Measurements from ENCODE around the gene WDR91. TPM values are rescaled to one million over a fixed set of nuclear protein-coding genes. Genes with fewer than 3 reads are reported as not detected.

Gene WDR91
- total RNA-seq, 1 donor from 2014 or later: 5.4 TPM

GRCh38 chr7:135231686-135232085, 20.4 kb upstream of the WDR91 start:
- Histone ChIP-seq H3K4me3 (no peak overlapping the region), H3K27ac (no peak overlapping the region), H3F3A (ENCODE audit: low read depth) (no peaks in the 10 kb centered on the region), H3K9ac (no peak overlapping the region), H3K4me2 (no peak overlapping the region), H3K36me3 (no peaks in the 10 kb centered on the region), H2AFZ (replicated peaks) (no peak overlapping the region), H3K27me3 (no peaks in the 10 kb centered on the region), H3K79me2 (ENCODE audit: low read depth) (no peaks in the 10 kb centered on the region), H4K20me1 (ENCODE audit: low read depth) (no peaks in the 10 kb centered on the region), H3K9me3 (ENCODE audit: low read depth) (no peaks in the 10 kb centered on the region), H3K4me1 (no peaks in the 10 kb centered on the region)
- no peaks in the 10 kb centered on the region for H3K9me3 Mint-ChIP-seq
- TF ChIP-seq EZH2phosphoT487 (IDR thresholded peaks at IDR 0.05): no peak
- TF ChIP-seq CTCF (IDR thresholded peaks at IDR 0.05): no peak
- no peak for TF ChIP-seq EZH2 (IDR thresholded peaks at IDR 0.05)
- peaks cover 7% of the 10 kb centered on the region for H3K4me1 Mint-ChIP-seq
- no peak for DNase-seq (ENCODE audit: low spot score)
- no peak overlapping the region for H3K27ac Mint-ChIP-seq
- peaks cover 2% of the 10 kb centered on the region for H3K27me3 Mint-ChIP-seq (ENCODE audit: insufficient read depth, low read depth)
- H3K36me3 Mint-ChIP-seq: no peaks in the 10 kb centered on the region
- no peak overlapping the region for H3K4me3 Mint-ChIP-seq

DNA sequence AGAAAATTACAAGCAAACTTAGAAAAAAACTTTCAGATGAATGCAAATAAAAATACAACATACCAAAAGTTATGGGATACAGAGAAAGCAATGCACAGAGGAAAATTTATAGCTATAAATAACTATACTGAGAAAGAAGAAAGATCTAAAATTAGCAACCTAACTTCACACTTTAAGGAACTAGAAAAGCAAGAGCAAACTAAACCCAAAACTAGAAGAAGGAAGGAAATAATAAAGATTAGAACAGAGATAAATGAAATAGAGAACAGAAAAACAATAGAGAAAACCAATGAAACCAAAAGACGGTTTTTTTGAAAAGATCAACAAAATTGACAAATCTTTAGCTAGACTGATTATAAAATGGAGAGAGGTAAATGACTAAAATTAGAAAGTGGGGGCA, 12.7 kb upstream of the WDR91 start:
- H3K9ac ChIP-seq: no peak overlapping the region
- H3K27me3 Mint-ChIP-seq (ENCODE audit: insufficient read depth, low read depth): peaks cover 5% of the 10 kb centered on the region
- DNase-seq (ENCODE audit: low spot score): no peak
- no peak overlapping the region for H3K27ac Mint-ChIP-seq
- no peaks in the 10 kb centered on the region for H3K36me3 Mint-ChIP-seq
- H3F3A ChIP-seq (ENCODE audit: low read depth): no peaks in the 10 kb centered on the region
- H3K36me3 ChIP-seq: no peaks in the 10 kb centered on the region
- peaks cover 3% of the 10 kb centered on the region for H3K9me3 Mint-ChIP-seq
- no peaks in the 10 kb centered on the region for H3K27me3 ChIP-seq
- no peak overlapping the region for H3K27ac ChIP-seq
- H4K20me1 ChIP-seq (ENCODE audit: low read depth): no peaks in the 10 kb centered on the region
- no peaks in the 10 kb centered on the region for H3K4me1 ChIP-seq
- no peak overlapping the region for H3K4me3 ChIP-seq
- H3K4me3 Mint-ChIP-seq: no peak overlapping the region
- no peaks in the 10 kb centered on the region for H3K79me2 ChIP-seq (ENCODE audit: low read depth)
- H3K4me1 Mint-ChIP-seq: no peaks in the 10 kb centered on the region
- H3K9me3 ChIP-seq (ENCODE audit: low read depth): no peaks in the 10 kb centered on the region
- H2AFZ ChIP-seq (replicated peaks): no peak overlapping the region
- H3K4me2 ChIP-seq: no peak overlapping the region
- TF ChIP-seq EZH2phosphoT487 (IDR thresholded peaks at IDR 0.05) (no peak), CTCF (IDR thresholded peaks at IDR 0.05) (no peak)

- DNase-seq (ENCODE audit: low spot score): no peak
- Histone ChIP-seq H2AFZ (replicated peaks) (no peak overlapping the region), H3K27me3 (no peaks in the 10 kb centered on the region), H3K4me3 (no peak overlapping the region), H3K9ac (no peak overlapping the region), H3K4me1 (no peaks in the 10 kb centered on the region), H3K4me2 (no peak overlapping the region), H3F3A (ENCODE audit: low read depth) (no peaks in the 10 kb centered on the region), H3K36me3 (no peaks in the 10 kb centered on the region), H3K27ac (no peak overlapping the region), H3K79me2 (ENCODE audit: low read depth) (no peaks in the 10 kb centered on the region), H3K9me3 (ENCODE audit: low read depth) (no peaks in the 10 kb centered on the region), H4K20me1 (ENCODE audit: low read depth) (no peaks in the 10 kb centered on the region)
- H3K4me1 Mint-ChIP-seq: no peaks in the 10 kb centered on the region
- H3K27me3 Mint-ChIP-seq (ENCODE audit: insufficient read depth, low read depth): peaks cover 3% of the 10 kb centered on the region
- H3K36me3 Mint-ChIP-seq: no peaks in the 10 kb centered on the region
- no peak overlapping the region for H3K4me3 Mint-ChIP-seq
- peaks cover 3% of the 10 kb centered on the region for H3K9me3 Mint-ChIP-seq
- no peak overlapping the region for H3K27ac Mint-ChIP-seq
- TF ChIP-seq EZH2 (IDR thresholded peaks at IDR 0.05) (no peak), EZH2phosphoT487 (IDR thresholded peaks at IDR 0.05) (no peak), CTCF (IDR thresholded peaks at IDR 0.05) (no peak)
These were observed 6.6 kb upstream of the WDR91 start for GRCh38 chr7:135217645-135218509.
